Hepatocyte (in vitro differentiated cells): ENCODE data around the gene TCF12.

Source experiments
- CTCF ChIP-seq: fragments of 200-600 bp; sonication (generic); IDR thresholded peaks from 2 replicates; pipeline ENCODE4 v1.5.1; 2016; ENCODE audit warnings: antibody characterized with exemption, mild to moderate bottlenecking; ENCODE audit not compliant: poor library complexity
- EZH2 ChIP-seq: fragments of 200-600 bp; sonication (generic); IDR thresholded peaks from 2 replicates; pipeline ENCODE4 v1.6.1; 2016; ENCODE audit warnings: antibody characterized with exemption, mild to moderate bottlenecking, borderline replicate concordance
- EZH2phosphoT487 ChIP-seq: fragments of 200-600 bp; sonication (generic); IDR thresholded peaks from one replicate; pipeline ENCODE4 v1.6.1; 2018; ENCODE audit warnings: antibody characterized with exemption, mild to moderate bottlenecking, low read depth, moderate library complexity; ENCODE audit not compliant: unreplicated experiment, severe bottlenecking

- TF ChIP-seq CTCF (no peak), EZH2 (no peak), EZH2phosphoT487 (no peak)
Observed at GRCh38 chr15:56894601-56895000, 23.8 kb upstream of the TCF12 start.
